HFFc6 (cell line): ENCODE results near the gene MSI2. TPM values are rescaled to one million over a fixed set of nuclear protein-coding genes. Genes with fewer than 3 reads are reported as not detected.

Source experiments
- DNase-seq: peaks from one replicate; pipeline ENCODE4 v3.0.0-alpha.2; 2018
- H3K27ac Mint-ChIP-seq: 2 replicates; pipeline ENCODE4 v1.8.0; 2020; ENCODE audit warnings: mild to moderate bottlenecking, mixed read lengths
- H3K27me3 Mint-ChIP-seq: 2 replicates; pipeline ENCODE4 v1.8.0; 2021; ENCODE audit warnings: mild to moderate bottlenecking, moderate library complexity, mixed read lengths; ENCODE audit not compliant: insufficient read depth
- H3K36me3 Mint-ChIP-seq: 2 replicates; pipeline ENCODE4 v1.8.0; 2021; ENCODE audit warnings: low read depth, mixed read lengths
- H3K4me1 Mint-ChIP-seq: 2 replicates; pipeline ENCODE4 v1.8.0; 2020; ENCODE audit warnings: low read depth, mixed read lengths
- H3K4me3 Mint-ChIP-seq: 2 replicates; pipeline ENCODE4 v1.8.0; 2020; ENCODE audit warnings: mild to moderate bottlenecking, moderate library complexity, mixed read lengths
- H3K9me3 Mint-ChIP-seq: 2 replicates; pipeline ENCODE4 v1.8.0; 2020; ENCODE audit warnings: mild to moderate bottlenecking, mixed read lengths
- total RNA-seq, 6 experiments: library from RNA; stranded (reverse); fragmentation: NEBNext Ultra II Directional; extraction: Animal tissue kit (Norgen Biotek cat#: 25700); gene quantifications; 2 replicates in 1 of 6; 3 replicates in 5 of 6; pipeline ENCODE4 v1.2.3, GENCODE V29; 2021
- TF ChIP-seq, protein P1 (sequence below): fragments of 200-600 bp; sonication (generic); IDR thresholded peaks from 2 replicates; pipeline ENCODE4 v1.5.0; 2021; ENCODE audit warnings: antibody characterized with exemption, mild to moderate bottlenecking

The MSI2 gene
- total RNA-seq, 6 experiments from 2014 or later = 53.5 to 71.7 (median 55.0) TPM

DNA sequence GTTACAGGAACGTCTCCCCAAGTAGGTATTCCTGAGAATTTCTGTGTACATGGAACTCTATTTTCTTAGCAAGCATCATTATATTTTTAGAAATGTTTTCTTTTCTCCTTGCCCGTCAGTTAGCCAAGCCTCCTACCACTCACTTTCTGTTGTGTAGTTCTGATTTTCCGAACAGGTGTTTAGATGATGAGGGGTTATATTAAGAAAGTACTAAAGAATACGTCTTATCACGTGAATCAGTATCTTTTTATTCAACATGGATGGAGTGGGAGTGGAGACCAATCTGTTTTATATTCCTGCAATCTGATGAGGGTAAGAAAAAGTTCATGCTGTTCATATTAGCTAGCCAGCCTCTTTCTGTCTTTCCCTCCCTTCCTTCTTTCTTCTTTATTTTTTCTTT is 29.4 kb downstream of the MSI2 start:
- H3K27ac Mint-ChIP-seq = no peak overlapping the region
- H3K4me1 Mint-ChIP-seq = peaks cover 6% of the 10 kb centered on the region; the same call in 1 of the 2 replicates
- TF ChIP-seq, protein P1, sequence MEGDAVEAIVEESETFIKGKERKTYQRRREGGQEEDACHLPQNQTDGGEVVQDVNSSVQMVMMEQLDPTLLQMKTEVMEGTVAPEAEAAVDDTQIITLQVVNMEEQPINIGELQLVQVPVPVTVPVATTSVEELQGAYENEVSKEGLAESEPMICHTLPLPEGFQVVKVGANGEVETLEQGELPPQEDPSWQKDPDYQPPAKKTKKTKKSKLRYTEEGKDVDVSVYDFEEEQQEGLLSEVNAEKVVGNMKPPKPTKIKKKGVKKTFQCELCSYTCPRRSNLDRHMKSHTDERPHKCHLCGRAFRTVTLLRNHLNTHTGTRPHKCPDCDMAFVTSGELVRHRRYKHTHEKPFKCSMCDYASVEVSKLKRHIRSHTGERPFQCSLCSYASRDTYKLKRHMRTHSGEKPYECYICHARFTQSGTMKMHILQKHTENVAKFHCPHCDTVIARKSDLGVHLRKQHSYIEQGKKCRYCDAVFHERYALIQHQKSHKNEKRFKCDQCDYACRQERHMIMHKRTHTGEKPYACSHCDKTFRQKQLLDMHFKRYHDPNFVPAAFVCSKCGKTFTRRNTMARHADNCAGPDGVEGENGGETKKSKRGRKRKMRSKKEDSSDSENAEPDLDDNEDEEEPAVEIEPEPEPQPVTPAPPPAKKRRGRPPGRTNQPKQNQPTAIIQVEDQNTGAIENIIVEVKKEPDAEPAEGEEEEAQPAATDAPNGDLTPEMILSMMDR = no peak
- no peak overlapping the region for H3K4me3 Mint-ChIP-seq
- no peaks in the 10 kb centered on the region; the same call in 1 of the 2 replicates for H3K27me3 Mint-ChIP-seq
- H3K36me3 Mint-ChIP-seq = no peaks in the 10 kb centered on the region; the same call in 1 of the 2 replicates
- H3K9me3 Mint-ChIP-seq = no peaks in the 10 kb centered on the region
- no peak for DNase-seq

DNA sequence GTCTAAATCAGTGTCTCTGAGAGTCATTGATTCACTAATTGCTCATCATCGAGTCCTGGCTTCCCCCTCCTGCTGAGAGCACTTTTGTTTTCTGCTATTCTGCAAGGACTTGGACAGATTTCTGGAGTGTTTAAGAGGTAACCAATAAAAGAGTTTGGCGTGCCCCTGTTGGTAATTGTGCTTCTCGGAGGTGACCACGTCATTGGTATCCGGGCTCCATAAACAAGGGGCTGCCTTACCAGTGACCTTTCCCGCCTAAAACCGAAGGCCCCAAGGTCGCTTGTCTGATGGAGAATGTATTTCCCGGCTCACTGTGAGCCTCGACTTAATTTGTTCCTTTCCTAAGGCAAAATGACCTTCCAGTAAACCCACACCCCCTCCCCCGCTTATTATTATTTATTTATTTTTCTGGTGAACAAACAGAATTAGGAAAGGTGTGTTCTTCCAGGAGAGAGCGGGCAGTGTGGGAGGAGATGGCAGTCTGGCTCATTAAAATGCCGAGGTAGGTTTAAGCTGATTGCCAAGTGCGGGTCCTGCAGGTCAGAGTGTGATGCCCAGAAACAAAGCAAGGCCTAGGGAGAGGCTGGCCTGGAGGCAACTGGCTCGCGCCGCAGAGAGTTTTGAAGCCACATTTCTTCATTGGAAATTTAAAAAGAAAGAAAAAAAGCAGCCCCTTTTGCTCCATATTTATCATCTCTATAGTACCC is 30.2 kb downstream of the MSI2 start:
- Mint-ChIP-seq H3K27me3 (no peaks in the 10 kb centered on the region; the same call in 1 of the 2 replicates), H3K36me3 (no peaks in the 10 kb centered on the region; the same call in 1 of the 2 replicates), H3K4me3 (no peak overlapping the region), H3K4me1 (peaks cover 6% of the 10 kb centered on the region), H3K9me3 (no peaks in the 10 kb centered on the region), H3K27ac (no peak overlapping the region)
- TF ChIP-seq, protein P1 = no peak
- no peak for DNase-seq

DNA sequence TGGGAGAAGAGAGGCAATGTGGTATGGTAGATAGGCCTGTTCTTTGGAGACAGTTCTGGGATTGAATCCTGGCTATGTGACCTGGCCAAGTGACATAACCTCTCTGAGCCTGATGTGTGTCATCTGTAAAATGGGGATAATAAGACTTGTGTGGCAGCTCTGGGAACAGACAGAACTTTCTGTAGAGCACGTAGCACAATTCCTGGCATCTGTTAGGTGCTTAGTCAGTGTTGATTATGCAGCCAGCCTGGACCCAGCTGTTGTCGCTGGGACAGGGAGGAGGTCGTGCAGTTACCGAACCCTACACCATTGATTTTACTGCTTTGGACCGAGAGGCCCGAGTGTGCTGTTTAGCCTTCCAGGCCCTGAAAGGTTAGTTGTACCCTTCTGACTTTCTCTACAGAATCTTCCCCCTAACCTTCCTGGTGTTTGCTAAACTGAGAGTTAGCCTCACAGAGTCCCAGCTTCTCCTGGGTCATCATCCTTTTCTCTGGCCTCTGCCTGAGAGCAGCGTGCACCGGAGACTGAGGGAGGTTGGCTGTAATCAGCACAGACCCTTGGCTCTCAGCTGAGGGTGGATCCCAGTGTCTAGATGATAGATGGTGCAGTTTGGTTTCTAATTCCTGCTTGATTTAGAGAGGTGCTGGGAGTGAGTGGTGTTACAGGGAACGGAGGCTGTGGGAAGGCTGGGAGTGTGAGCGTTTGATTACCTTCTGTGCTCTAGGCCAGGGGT is 31.9 kb downstream of the MSI2 start:
- DNase-seq = no peak
- Mint-ChIP-seq H3K27me3 (no peaks in the 10 kb centered on the region; the same call in 1 of the 2 replicates), H3K9me3 (no peaks in the 10 kb centered on the region), H3K4me1 (peaks cover 16% of the 10 kb centered on the region), H3K36me3 (no peaks in the 10 kb centered on the region; the same call in 1 of the 2 replicates), H3K27ac (no peak overlapping the region), H3K4me3 (no peak overlapping the region)
- TF ChIP-seq, protein P1 = no peak

DNA sequence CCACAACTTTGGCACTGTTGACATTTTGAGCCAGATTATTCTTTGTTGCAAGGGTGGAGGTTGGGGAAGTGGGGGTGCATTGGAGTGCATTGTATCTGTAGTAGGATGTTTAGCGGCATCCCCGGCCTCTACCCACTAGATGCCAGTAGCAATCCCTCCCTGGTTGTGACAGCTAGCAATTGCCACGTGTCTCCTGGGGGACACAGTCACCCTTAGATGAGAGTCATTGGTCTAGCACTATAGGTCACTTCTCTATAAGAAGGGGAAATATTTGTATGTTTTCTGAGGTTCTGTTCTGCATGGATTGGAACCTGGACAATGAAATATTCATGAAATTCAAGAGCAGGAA is 32.4 kb downstream of the MSI2 start:
- no peak for DNase-seq
- TF ChIP-seq, protein P1 = no peak
- H3K9me3 Mint-ChIP-seq = no peaks in the 10 kb centered on the region
- peaks cover under 1% of the 10 kb centered on the region for H3K36me3 Mint-ChIP-seq
- H3K4me1 Mint-ChIP-seq = peaks cover 17% of the 10 kb centered on the region
- H3K27me3 Mint-ChIP-seq = no peaks in the 10 kb centered on the region; the same call in 1 of the 2 replicates
- H3K27ac Mint-ChIP-seq = no peak overlapping the region
- no peak overlapping the region for H3K4me3 Mint-ChIP-seq

DNA sequence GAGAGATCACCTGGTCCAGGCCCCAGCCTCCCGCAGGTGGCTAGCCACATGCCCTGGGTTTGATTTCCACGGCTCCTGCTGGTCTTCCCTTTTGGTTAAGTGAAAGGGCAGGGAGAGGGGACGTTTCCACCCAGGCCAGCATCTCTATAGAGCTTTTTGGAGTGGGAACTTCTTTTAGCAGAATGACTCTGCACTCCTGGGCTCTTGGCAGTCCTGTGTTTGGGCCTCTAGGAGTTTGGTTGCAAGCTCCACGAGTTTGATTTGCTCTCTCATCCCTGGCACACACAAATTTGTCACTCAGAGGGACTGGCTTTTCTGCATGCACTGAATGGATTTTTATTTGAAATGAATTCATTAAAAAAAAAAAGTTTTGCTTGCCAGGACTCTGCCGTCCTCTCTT is 32.8 kb downstream of the MSI2 start:
- TF ChIP-seq, protein P1 = no peak
- no peak for DNase-seq
- Mint-ChIP-seq H3K27me3 (no peaks in the 10 kb centered on the region; the same call in 1 of the 2 replicates), H3K4me3 (no peak overlapping the region), H3K9me3 (no peaks in the 10 kb centered on the region), H3K27ac (no peak overlapping the region), H3K36me3 (peaks cover 4% of the 10 kb centered on the region), H3K4me1 (peaks cover 21% of the 10 kb centered on the region)
